Measurements from ENCODE around the gene BTNL3. TPM values are rescaled to one million over a fixed set of nuclear protein-coding genes. Genes with fewer than 3 reads are reported as not detected.
"Not testable (repeated sequence)": the region's sequence is repeated elsewhere in the genome, so short reads cannot be mapped to it uniquely, and the experiment has no call there.

The BTNL3 gene
- polyA plus RNA-seq, 6 donors from 2014 or later = not detected

DNA sequence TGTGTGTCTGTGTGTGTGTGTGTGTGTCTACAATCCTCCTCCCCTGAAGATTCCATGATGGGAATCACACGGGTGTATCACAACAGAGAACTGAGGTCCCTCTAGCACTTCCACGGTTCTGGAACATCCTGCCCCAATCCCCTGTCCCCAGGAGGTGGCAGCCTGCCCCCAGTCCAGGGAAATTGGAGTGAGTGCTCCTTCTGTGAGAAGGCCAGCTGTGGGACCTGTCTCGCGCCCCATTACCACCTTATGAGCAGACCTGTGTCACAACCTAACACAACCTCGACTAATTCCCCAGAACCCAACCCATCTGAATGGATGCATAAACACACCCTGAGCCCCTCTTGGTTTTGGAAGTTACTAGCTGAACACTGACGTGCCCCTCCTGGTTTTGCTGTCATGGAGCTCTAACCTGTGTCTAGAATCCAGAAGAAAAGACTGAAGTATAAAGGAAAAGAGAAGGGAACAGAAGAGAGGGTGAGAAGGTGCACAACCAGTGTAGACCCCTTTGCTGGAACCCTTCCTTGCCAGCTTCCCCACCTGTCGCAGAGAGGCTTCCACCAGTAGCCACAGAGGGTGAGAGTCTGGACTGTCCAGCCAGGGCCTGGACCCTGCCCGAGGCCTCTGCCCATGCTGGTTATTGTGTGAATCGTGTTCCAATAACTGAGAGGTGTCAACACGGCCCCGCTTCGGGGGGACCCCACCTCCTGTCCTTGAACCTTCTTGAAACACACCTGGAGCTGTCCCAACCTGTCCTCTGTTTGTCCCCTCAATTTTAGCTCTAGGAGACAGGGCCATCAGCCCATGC lies 54.8 kb downstream of the BTNL3 start:
- H3K27me3 Mint-ChIP-seq = peaks cover 25 to 60% (median 26%) of the 10 kb centered on the region in 3 donors
- H3K4me3 Mint-ChIP-seq = peak overlapping the region in 1 of 8 donors; percentile 59
- H3K9me3 Mint-ChIP-seq = peaks cover 0 to 1% (median 0%) of the 10 kb centered on the region in 7 donors
- ATAC-seq (ENCODE audit: low read depth in 2 of 2) (no peak), DNase-seq (no peak)
- H3K4me1 Mint-ChIP-seq = peaks cover 0 to 4% (median 0%) of the 10 kb centered on the region in 3 donors
- no peaks in the 10 kb centered on the region for H3K36me3 Mint-ChIP-seq
- peak overlapping the region in 1 of 6 donors; percentile 52 for H3K27ac Mint-ChIP-seq

DNA sequence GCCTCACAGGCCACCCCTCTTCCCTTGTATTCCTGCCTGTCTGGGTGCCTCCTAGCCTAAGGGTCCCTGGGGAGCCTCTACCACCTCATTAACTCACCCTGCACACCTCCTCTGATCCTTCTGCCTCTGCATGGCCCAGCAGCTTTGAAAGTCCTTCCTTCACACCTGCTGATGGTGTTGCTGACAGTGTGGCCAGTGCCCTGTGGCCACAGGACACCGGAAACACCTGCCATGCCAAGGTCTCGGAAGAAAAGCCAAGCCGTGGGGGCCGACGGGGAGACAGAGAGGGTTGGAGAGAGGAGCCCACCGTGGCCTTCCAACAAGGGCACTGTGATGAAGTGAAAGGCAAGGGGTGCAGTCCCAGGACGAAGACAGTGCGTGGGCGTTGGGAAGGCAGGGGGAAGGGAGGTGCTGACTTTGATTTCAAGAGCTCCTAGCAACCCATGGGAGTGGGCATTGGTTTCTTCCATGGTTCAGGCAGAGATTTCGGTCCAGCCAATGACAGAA lies 55.5 kb downstream of the BTNL3 start:
- Mint-ChIP-seq H3K27ac (peak overlapping the region in 2 of 6 donors; percentile 35 to 52), H3K4me3 (no peak overlapping the region), H3K27me3 (peaks cover 24 to 59% (median 27%) of the 10 kb centered on the region in 3 donors), H3K4me1 (peaks cover 0 to 4% (median 0%) of the 10 kb centered on the region in 3 donors), H3K36me3 (no peaks in the 10 kb centered on the region), H3K9me3 (peaks cover 0 to 1% (median 0%) of the 10 kb centered on the region in 7 donors)
- DNase-seq (no peak), ATAC-seq (ENCODE audit: low read depth in 2 of 2) (no peak)

DNA sequence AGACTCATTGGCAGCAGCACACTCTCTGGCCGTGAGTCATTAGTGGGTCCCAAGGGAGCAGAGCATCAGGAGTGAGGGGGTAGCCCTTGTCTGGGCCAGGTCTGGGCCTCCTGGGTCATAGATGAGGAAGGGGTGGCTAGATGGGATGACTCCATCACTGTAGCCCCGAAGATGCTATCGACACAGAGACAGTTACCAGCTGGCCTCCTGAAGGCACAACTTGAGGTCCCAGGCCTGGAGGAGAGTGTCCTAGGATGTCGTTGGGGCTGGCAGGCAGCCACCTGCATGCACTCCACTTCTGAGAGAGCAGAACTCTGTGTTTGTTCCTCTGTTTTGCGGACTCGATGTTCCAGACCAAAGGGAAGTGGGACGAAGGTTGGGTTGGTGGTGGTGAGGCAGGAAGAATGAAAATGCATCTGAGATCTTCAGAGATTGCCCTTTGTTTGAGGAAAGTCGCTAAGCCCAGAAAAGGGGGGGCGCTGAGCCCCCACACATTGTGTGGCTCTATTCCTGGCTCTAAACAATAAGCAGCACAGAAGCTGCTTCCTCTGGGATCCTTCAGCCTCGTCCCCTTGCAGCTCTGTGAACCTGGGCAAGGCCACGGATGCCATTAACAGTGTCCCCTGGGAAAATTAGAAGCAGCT lies 56.1 kb downstream of the BTNL3 start:
- no peaks in the 10 kb centered on the region for H3K36me3 Mint-ChIP-seq
- no peak for ATAC-seq (ENCODE audit: low read depth in 2 of 2)
- peak overlapping the region in 1 of 6 donors; percentile 32 for H3K27ac Mint-ChIP-seq
- peaks cover 23 to 59% (median 32%) of the 10 kb centered on the region in 3 donors for H3K27me3 Mint-ChIP-seq
- no peaks in the 10 kb centered on the region for H3K4me1 Mint-ChIP-seq
- H3K4me3 Mint-ChIP-seq = no peak overlapping the region
- H3K9me3 Mint-ChIP-seq = peaks cover 0 to 3% (median 0%) of the 10 kb centered on the region in 7 donors
- no peak for DNase-seq

DNA sequence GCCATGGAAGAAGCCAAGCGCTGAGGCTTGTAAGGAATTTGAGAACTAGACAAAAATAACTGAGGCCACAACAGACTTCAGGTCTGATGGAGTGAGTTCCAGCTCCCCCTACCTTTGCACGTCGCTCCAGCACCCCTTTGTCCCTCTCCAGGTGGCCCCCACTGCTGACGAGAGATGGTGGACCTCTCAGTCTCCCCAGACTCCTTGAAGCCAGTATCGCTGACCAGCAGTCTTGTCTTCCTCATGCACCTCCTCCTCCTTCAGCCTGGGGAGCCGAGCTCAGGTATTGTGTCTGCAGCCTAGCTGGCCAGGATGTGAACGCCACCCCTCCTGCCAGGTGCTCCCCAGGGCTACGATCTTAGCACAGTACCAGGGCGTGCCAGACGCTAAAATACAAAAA lies 56.7 kb downstream of the BTNL3 start:
- ATAC-seq (ENCODE audit: low read depth in 2 of 2) = no peak
- H3K27me3 Mint-ChIP-seq = peaks cover 18 to 59% (median 32%) of the 10 kb centered on the region in 3 donors
- DNase-seq = no peak
- peaks cover 0 to 3% (median 0%) of the 10 kb centered on the region in 7 donors for H3K9me3 Mint-ChIP-seq
- H3K27ac Mint-ChIP-seq = no peak overlapping the region
- no peak overlapping the region for H3K4me3 Mint-ChIP-seq
- H3K36me3 Mint-ChIP-seq = no peaks in the 10 kb centered on the region
- peaks cover 0 to 2% (median 0%) of the 10 kb centered on the region in 3 donors for H3K4me1 Mint-ChIP-seq

DNA sequence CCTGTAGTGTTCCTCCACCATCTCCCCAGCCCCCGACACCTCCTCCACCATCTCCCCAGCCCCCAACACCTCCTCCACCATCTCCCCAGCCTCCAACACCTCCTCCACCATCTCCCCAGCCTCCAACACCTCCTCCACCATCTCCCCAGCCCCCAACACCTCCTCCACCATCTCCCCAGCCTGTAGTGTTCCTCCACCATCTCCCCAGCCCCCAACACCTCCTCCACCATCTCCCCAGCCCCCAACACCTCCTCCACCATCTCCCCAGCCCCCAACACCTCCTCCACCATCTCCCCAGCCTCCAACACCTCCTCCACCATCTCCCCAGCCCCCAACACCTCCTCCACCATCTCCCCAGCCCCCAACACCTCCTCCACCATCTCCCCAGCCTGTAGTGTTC lies 57.2 kb downstream of the BTNL3 start:
- H3K4me3 Mint-ChIP-seq; ATAC-seq (ENCODE audit: low read depth in 2 of 2); H3K36me3 Mint-ChIP-seq; H3K9me3 Mint-ChIP-seq; H3K4me1 Mint-ChIP-seq; H3K27ac Mint-ChIP-seq; DNase-seq: not testable (repeated sequence)
- H3K27me3 Mint-ChIP-seq = peaks cover 16 to 59% (median 33%) of the 10 kb centered on the region in 3 donors

DNA sequence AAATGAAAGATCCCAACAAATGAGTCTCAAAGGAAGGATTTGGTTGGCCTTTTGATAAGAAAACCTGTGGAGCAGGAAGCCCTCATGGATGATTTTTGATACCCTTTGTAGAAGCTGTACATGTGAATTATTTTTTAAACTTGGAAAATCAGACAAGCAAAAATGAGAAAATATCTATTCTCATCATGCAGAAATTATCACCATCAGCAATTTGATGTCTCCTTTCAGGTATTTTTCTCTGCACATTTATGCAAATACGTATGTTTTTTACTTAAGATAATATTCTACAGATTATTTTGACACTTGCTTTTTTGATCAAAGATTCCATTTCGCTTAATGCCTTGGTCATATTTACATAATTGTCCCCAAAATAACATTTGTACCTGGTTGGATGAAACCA lies 58.6 kb downstream of the BTNL3 start:
- H3K27ac Mint-ChIP-seq = no peak overlapping the region
- peaks cover 16 to 61% (median 40%) of the 10 kb centered on the region in 3 donors for H3K27me3 Mint-ChIP-seq
- peaks cover 5 to 14% (median 9%) of the 10 kb centered on the region in 3 donors for H3K4me1 Mint-ChIP-seq
- DNase-seq = no peak
- H3K36me3 Mint-ChIP-seq = peaks cover 0 to 4% of the 10 kb centered on the region in 2 donors
- no peak overlapping the region for H3K4me3 Mint-ChIP-seq
- H3K9me3 Mint-ChIP-seq = peaks cover 0 to 11% (median 0%) of the 10 kb centered on the region in 7 donors
- no peak for ATAC-seq (ENCODE audit: low read depth in 2 of 2)

DNA sequence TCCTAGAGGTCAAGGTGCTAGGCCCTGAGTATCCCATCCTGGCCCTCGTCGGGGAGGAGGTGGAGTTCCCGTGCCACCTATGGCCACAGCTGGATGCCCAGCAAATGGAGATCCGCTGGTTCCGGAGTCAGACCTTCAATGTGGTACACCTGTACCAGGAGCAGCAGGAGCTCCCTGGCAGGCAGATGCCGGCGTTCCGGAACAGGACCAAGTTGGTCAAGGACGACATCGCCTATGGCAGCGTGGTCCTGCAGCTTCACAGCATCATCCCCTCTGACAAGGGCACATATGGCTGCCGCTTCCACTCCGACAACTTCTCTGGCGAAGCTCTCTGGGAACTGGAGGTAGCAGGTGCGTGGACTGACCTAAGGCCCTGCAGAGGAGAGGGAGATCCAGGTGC lies 59.3 kb downstream of the BTNL3 start:
- peaks cover 0 to 5% of the 10 kb centered on the region in 2 donors for H3K36me3 Mint-ChIP-seq
- H3K9me3 Mint-ChIP-seq = peaks cover 0 to 10% (median 0%) of the 10 kb centered on the region in 7 donors
- peaks cover 16 to 57% (median 42%) of the 10 kb centered on the region in 3 donors for H3K27me3 Mint-ChIP-seq
- no peak overlapping the region for H3K4me3 Mint-ChIP-seq
- no peak overlapping the region for H3K27ac Mint-ChIP-seq
- peaks cover 7 to 15% (median 11%) of the 10 kb centered on the region in 3 donors for H3K4me1 Mint-ChIP-seq
- ATAC-seq (ENCODE audit: low read depth in 2 of 2) (no peak), DNase-seq (no peak)

DNA sequence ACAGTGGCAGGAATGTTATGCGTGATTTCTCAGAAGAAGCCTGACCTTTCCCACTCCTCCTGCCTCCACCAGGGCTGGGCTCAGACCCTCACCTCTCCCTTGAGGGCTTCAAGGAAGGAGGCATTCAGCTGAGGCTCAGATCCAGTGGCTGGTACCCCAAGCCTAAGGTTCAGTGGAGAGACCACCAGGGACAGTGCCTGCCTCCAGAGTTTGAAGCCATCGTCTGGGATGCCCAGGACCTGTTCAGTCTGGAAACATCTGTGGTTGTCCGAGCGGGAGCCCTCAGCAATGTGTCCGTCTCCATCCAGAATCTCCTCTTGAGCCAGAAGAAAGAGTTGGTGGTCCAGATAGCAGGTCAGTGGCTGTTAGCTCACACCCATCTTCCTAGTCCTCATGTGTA lies 61.4 kb downstream of the BTNL3 start:
- ATAC-seq (ENCODE audit: low read depth in 2 of 2) = no peak
- Mint-ChIP-seq H3K27me3 (peaks cover 34 to 61% (median 44%) of the 10 kb centered on the region in 3 donors), H3K27ac (no peak overlapping the region), H3K9me3 (peaks cover 0 to 12% (median 0%) of the 10 kb centered on the region in 7 donors), H3K4me3 (no peak overlapping the region), H3K36me3 (peaks cover 0 to 5% of the 10 kb centered on the region in 2 donors), H3K4me1 (peaks cover 17 to 31% (median 28%) of the 10 kb centered on the region in 3 donors)
- DNase-seq = no peak

DNA sequence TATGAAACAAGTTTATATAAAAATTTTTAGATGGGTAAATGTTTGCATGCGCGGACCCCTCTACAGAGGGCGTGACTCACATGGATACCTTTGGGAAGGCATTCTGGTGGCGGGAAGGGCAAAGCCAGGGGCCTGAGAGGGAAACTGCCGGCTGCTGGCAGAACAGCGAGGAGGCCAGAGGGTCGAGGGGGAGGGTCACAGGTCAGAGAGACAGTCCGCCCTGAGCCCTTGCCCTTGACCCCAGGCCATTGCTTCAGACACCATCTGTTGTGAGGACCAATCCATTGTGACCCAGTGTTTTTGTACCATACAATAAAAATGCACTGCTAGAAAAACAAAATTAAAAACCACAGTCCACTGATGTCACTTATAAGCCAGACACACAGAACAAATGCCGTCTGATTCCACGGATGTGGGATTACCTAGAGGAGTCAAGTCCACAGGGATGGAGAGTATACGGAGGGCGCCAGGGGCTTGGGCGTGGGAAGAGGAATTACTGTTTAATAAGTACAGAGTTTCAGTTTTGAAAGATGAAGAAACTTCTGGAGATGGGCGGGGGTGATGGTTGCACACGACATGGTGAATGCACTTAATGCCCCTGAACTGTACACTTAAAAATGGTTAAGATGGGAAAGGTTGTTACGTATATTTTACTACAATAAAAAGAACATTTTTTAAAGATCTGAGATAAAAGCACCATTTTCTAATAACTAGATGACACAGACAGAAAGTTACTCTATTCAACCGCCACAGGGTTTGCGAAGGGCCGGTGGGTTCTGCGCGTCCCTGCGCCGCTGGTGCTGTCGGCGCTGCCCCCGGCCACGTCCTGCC lies 63.4 kb downstream of the BTNL3 start:
- peak in 1 of 2 donors; percentile 8 for ATAC-seq (ENCODE audit: low read depth in 2 of 2)
- DNase-seq = no peak
- peaks cover 0 to 12% (median 3%) of the 10 kb centered on the region in 7 donors for H3K9me3 Mint-ChIP-seq
- H3K27me3 Mint-ChIP-seq = peaks cover 48 to 79% (median 64%) of the 10 kb centered on the region in 3 donors
- H3K36me3 Mint-ChIP-seq = peaks cover 0 to 5% of the 10 kb centered on the region in 2 donors
- peak overlapping the region in 5 of 6 donors; percentile 7 to 87 (median 66) for H3K27ac Mint-ChIP-seq
- H3K4me3 Mint-ChIP-seq = peak overlapping the region; percentile 59 to 87 (median 84)
- H3K4me1 Mint-ChIP-seq = peaks cover 17 to 31% (median 28%) of the 10 kb centered on the region in 3 donors

DNA sequence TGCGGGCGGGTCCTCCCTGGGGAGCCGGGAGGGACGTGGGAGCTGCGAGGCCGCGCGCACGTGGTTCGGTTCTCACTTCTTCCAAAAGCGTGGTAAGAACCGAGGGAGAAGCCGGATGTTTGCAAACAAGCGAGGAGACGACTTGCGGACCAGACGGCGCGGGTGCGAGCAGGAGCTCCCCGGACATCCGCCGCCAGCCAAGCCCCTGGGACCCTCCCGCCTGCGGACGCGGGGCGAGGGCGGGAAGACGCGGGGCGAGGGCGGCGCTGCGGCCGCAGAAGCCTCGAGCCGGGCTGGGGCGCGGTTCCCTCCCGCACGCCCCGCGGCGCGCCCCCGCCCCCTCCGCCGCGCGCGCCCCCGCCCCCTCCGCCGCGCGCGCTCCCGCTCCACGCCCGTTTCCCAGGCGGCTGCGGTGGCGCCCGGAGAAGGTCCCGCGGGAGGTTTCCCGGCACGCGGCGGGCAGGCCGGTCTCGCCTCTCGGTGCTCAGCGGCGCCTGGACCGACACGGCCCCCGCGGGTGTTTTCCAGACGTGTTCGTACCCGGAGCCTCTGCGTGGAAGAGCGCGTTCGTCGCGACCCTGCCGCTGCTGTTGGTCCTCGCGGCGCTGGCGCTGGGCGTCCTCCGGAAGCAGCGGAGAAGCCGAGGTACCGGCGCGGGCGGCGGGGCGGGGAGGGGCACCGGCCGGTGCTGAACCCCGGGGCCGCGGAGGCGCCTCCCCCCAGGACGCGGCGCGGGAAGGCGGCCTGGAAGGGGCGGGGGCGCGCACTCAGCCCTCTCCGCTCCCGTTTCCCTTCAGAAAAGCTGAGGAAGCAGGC lies 64.2 kb downstream of the BTNL3 start:
- Mint-ChIP-seq H3K36me3 (peaks cover 0 to 5% of the 10 kb centered on the region in 2 donors), H3K27ac (peak overlapping the region in 3 of 6 donors; percentile 59 to 87 (median 66)), H3K27me3 (peaks cover 47 to 83% (median 72%) of the 10 kb centered on the region in 3 donors), H3K9me3 (peaks cover 0 to 12% (median 3%) of the 10 kb centered on the region in 7 donors), H3K4me3 (peak overlapping the region; percentile 71 to 90 (median 86)), H3K4me1 (peaks cover 17 to 31% (median 28%) of the 10 kb centered on the region in 3 donors)
- peak; percentile 10 to 12 for ATAC-seq (ENCODE audit: low read depth in 2 of 2)
- peak; percentile 9 for DNase-seq

DNA sequence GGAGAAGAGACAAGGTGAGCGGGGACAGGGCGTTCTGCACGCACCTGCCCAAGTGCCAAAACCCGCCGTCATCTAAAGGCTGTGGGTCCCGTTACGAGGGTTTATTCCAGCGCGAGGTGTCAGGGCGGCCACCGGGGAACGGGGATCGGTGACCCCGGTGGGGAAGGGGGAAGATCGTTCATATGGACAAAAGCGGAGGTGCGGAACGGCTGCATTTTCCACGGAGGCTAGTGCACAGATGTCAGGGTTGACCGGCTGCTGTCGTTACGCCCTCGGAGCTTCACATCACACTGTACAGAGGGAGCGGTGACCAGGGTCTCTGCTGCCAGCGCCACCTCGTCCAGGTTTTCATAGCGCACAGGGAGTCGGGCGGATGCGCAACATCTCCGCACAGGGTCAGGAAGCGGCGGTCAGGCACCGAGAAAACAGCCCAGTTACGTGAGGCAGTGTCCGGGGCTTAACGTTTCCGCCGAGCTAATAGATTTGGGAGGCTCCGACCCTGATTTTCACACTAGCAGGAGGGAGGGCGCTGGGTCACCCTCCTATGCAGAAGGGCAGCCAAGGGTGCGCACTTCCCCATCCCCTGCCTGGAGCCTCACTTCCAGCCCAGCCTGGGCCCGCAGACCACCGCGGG lies 65.0 kb downstream of the BTNL3 start:
- DNase-seq = peak; percentile 2

More for the DNA sequence above, 65.0 kb downstream of the BTNL3 start:
- H3K9me3 Mint-ChIP-seq = peaks cover 0 to 12% (median 3%) of the 10 kb centered on the region in 7 donors
- H3K4me3 Mint-ChIP-seq = peak overlapping the region; percentile 71 to 90 (median 84)
- peaks cover 17 to 31% (median 28%) of the 10 kb centered on the region in 3 donors for H3K4me1 Mint-ChIP-seq
- peak; percentile 17 to 32 for ATAC-seq (ENCODE audit: low read depth in 2 of 2)
- H3K27ac Mint-ChIP-seq = peak overlapping the region in 3 of 6 donors; percentile 38 to 78 (median 59)
- H3K27me3 Mint-ChIP-seq = peaks cover 48 to 86% (median 80%) of the 10 kb centered on the region in 3 donors
- peaks cover 0 to 5% of the 10 kb centered on the region in 2 donors for H3K36me3 Mint-ChIP-seq
